K562 (cell line): ENCODE results near the gene ASIP. TPM values are rescaled to one million over a fixed set of nuclear protein-coding genes. Genes with fewer than 3 reads are reported as not detected.
"Not testable (repeated sequence)": the region's sequence is repeated elsewhere in the genome, so short reads cannot be mapped to it uniquely, and the experiment has no call there.

Experiments
- ATAC-seq: fragments of 200-7000 bp; cut with Tn5 transposase; 3 replicates; pipeline ENCODE4 v1.9.1; 2020; ENCODE audit warnings: moderate library complexity
- BruUV-seq: library from RNA; stranded (reverse); fragments of 400-500 nt; replicated peaks from 2 replicates; lab custom pipeline; 2021; lab: Mats Ljungman, UMichigan
- CTCF ChIA-PET: fragments of 300-600 bp; formaldehyde crosslinking; extraction: SDS; loops from one replicate; lab custom pipeline; 2021; ENCODE audit warnings: low intra/inter-chr PET ratio; lab: Yijun Ruan, JAX
- POLR2A ChIA-PET: fragments of 300-600, 350-650 bp; sonication (Branson Sonifier 250); formaldehyde crosslinking; extraction: SDS; loops from one replicate; lab custom pipeline; 2021; ENCODE audit warnings: antibody characterized with exemption, inconsistent platforms; lab: Yijun Ruan, JAX
- DNase-seq, 4 experiments: peaks; one replicate each; pipeline versions ENCODE4 v3.0.0 to v3.0.0-alpha.2; 2011 to 2018; ENCODE audit warnings: low spot score in 3 of 4, mixed read lengths in 3 of 4; ENCODE audit errors: extremely low read depth in 1 of 4
- FAIRE-seq: peaks from 2 replicates; lab custom pipeline; 2011; peaks lifted over from hg19 to GRCh38; lab: Jason Lieb, UNC
- H2AFZ ChIP-seq: 2 replicates; pipeline ENCODE4 v1.6.0; 2011; ENCODE audit warnings: low read depth, low read length, control low read depth, inconsistent platforms
- H3K27ac ChIP-seq: fragments of 200-600 bp; 3 replicates; pipeline ENCODE4 v1.8.0; 2011; ENCODE audit warnings: low read depth, mild to moderate bottlenecking, control low read depth, inconsistent platforms, low read length, moderate library complexity, mixed read lengths; ENCODE audit errors: extremely low read depth
- H3K27me3 ChIP-seq, 2 experiments: fragments of 300-600 bp in 1 of 2; 2 replicates in 1 of 2; 3 replicates in 1 of 2; pipeline versions ENCODE4 v1.6.0 to v1.8.0; 2011; ENCODE audit warnings: inconsistent platforms in 2 of 2, low read length in 2 of 2, mild to moderate bottlenecking in 1 of 2, mixed read lengths in 1 of 2, moderate library complexity in 1 of 2; ENCODE audit not compliant: control insufficient read depth in 2 of 2, insufficient read depth in 2 of 2
- H3K36me3 ChIP-seq: fragments of 300-600 bp; 3 replicates; pipeline ENCODE4 v1.8.0; 2011; ENCODE audit warnings: mild to moderate bottlenecking, low read length, inconsistent platforms; ENCODE audit not compliant: control insufficient read depth, insufficient read depth
- H3K4me1 ChIP-seq, 2 experiments: fragments of 200-600 bp in 1 of 2; replicated peaks in 1 of 2; 2 replicates in 1 of 2; 3 replicates in 1 of 2; pipeline versions ENCODE4 v1.5.1 to v1.8.0; 2011; ENCODE audit warnings: inconsistent platforms in 2 of 2, low read length in 2 of 2, mild to moderate bottlenecking in 1 of 2, mixed read lengths in 1 of 2, moderate library complexity in 1 of 2; ENCODE audit not compliant: control insufficient read depth in 2 of 2, insufficient read depth in 2 of 2
- H3K4me2 ChIP-seq: 2 replicates; pipeline ENCODE4 v1.6.1; 2011; ENCODE audit warnings: low read length, control low read depth, inconsistent platforms, mixed read lengths; ENCODE audit not compliant: insufficient read depth
- H3K4me3 ChIP-seq: fragments of 200-600 bp; sonication (generic), shearing (Covaris generic); 2 replicates; pipeline ENCODE4 v1.5.1; 2016; ENCODE audit warnings: control low read depth, inconsistent platforms
- H3K79me2 ChIP-seq: fragments of 200-600 bp; 3 replicates; pipeline ENCODE4 v1.8.0; 2011; ENCODE audit warnings: low read length, inconsistent platforms; ENCODE audit not compliant: control insufficient read depth, insufficient read depth
- H3K9ac ChIP-seq, 2 experiments: 2 replicates each; pipeline versions ENCODE4 v1.6.0 to v1.6.1; 2011; ENCODE audit warnings: low read depth in 2 of 2, low read length in 2 of 2, control low read depth in 1 of 2, inconsistent platforms in 1 of 2, mild to moderate bottlenecking in 1 of 2, mixed read lengths in 1 of 2; ENCODE audit not compliant: insufficient read depth in 1 of 2
- H3K9me1 ChIP-seq: one replicate; pipeline ENCODE4 v1.6.0; 2011; ENCODE audit warnings: inconsistent platforms, mild to moderate bottlenecking, low read length, moderate library complexity; ENCODE audit not compliant: control insufficient read depth, insufficient read depth
- H3K9me3 ChIP-seq: replicated peaks from 2 replicates; pipeline ENCODE4 v1.5.1; 2011; ENCODE audit warnings: low read depth, low read length, inconsistent platforms; ENCODE audit not compliant: control insufficient read depth, insufficient read depth
- H4K20me1 ChIP-seq: replicated peaks from 2 replicates; pipeline ENCODE4 v1.6.1; 2011; ENCODE audit warnings: low read length, inconsistent platforms, mixed read lengths; ENCODE audit not compliant: control insufficient read depth, insufficient read depth
- ATF1 ChIP-seq, 2 experiments: fragments of 450-650 bp in 1 of 2; IDR thresholded peaks; 2 replicates each; pipeline ENCODE4 v1.6.1; 2016; ENCODE audit warnings: missing compliant biosample characterization in 1 of 2, missing genetic modification characterization in 1 of 2
- CTCF ChIP-seq, 3 experiments: IDR thresholded peaks in 2 of 3; conservative IDR thresholded peaks in 1 of 3; 2 replicates each; pipeline ENCODE4 v1.5.1; 2011 to 2012; ENCODE audit warnings: low read length in 3 of 3, mild to moderate bottlenecking in 3 of 3, control low read depth in 2 of 3, improper control_type of control experiment in 1 of 3, inconsistent platforms in 1 of 3, low read depth in 1 of 3, mixed read lengths in 1 of 3, moderate library complexity in 1 of 3; ENCODE audit not compliant: insufficient read depth in 2 of 3
- L3MBTL2 ChIP-seq: fragments of 450-650 bp; IDR thresholded peaks from 2 replicates; pipeline ENCODE4 v1.6.1; 2016; ENCODE audit warnings: mild to moderate bottlenecking, moderate library complexity
- RAD21 ChIP-seq, 2 experiments: fragments of 250-450 bp in 1 of 2; fragments of 450-650 bp in 1 of 2; sonication (Bioruptor Pico) in 1 of 2; formaldehyde crosslinking in 1 of 2; IDR thresholded peaks in 1 of 2; conservative IDR thresholded peaks in 1 of 2; 2 replicates each; pipeline versions ENCODE4 v1.4.0 to v1.8.0; 2020 to 2022; ENCODE audit warnings: mild to moderate bottlenecking in 2 of 2, moderate library complexity in 1 of 2
- RB1 ChIP-seq: fragments of 450-650 bp; IDR thresholded peaks from 2 replicates; pipeline ENCODE4 v1.6.1; 2017; ENCODE audit warnings: low read depth, mild to moderate bottlenecking
- REST ChIP-seq, 2 experiments: fragments of 450-650 bp; formaldehyde crosslinking in 1 of 2; IDR thresholded peaks; 2 replicates each; pipeline versions ENCODE4 v1.4.0 to v1.6.1; 2014 to 2020; ENCODE audit warnings: mild to moderate bottlenecking in 2 of 2, borderline replicate concordance in 1 of 2, low read depth in 1 of 2
- WGBS: fragments of 100-300 bp; shearing (Covaris generic); methylation state at CpG from one replicate; pipeline ENCODE4 v1.1.6; 2016; ENCODE audit warnings: low coverage, mixed read lengths; ENCODE audit not compliant: insufficient coverage; ENCODE audit errors: missing lambda C conversion rate; 5-methylcytosine and 5-hydroxymethylcytosine counted together
- in situ Hi-C: fragments of 300-500 bp; cut with MboI; formaldehyde crosslinking; loops from 4 replicates; pipeline ENCODE4 v1.15.0; 2018; ENCODE audit warnings: inconsistent platforms, mixed read lengths
- intact Hi-C: fragments of 100-400 bp; cut with micrococcal nuclease; formaldehyde crosslinking; loops from 2 replicates; pipeline ENCODE4 v1.14.2; 2022
- polyA plus RNA-seq, 8 experiments: library from polyadenylated mRNA; depleted of rRNA in 4 of 8; stranded (reverse) in 5 of 8; unstranded in 3 of 8; fragments of >200 nt; fragmentation: Nextera tagmentation in 2 of 8; fragmentation: Illumina TruSeq in 1 of 8; extraction: Ambion mirVana in 2 of 8; extraction: Trizol in 1 of 8; gene quantifications; 2 replicates each; pipeline versions ENCODE4 v1.2.1 to v1.2.3, GENCODE V29; 2011 to 2014; ENCODE audit warnings: inconsistent platforms in 1 of 8, missing spikeins in 1 of 8
- total RNA-seq, 7 experiments: library from RNA; depleted of rRNA in 6 of 7; stranded (reverse); fragments of >200 nt in 6 of 7; fragmentation: Illumina TruSeq in 2 of 7; extraction: Trizol in 2 of 7; gene quantifications; 2 replicates each; pipeline versions ENCODE4 v1.2.1 to v1.2.3, GENCODE V29; 2011 to 2021; ENCODE audit warnings: low replicate concordance in 1 of 7

ASIP gene
- total and polyA plus RNA-seq, 9 of the 15 experiments (the other 6 are each of a cell fraction or from before 2014, with no cell fraction given) = not detected

DNA sequence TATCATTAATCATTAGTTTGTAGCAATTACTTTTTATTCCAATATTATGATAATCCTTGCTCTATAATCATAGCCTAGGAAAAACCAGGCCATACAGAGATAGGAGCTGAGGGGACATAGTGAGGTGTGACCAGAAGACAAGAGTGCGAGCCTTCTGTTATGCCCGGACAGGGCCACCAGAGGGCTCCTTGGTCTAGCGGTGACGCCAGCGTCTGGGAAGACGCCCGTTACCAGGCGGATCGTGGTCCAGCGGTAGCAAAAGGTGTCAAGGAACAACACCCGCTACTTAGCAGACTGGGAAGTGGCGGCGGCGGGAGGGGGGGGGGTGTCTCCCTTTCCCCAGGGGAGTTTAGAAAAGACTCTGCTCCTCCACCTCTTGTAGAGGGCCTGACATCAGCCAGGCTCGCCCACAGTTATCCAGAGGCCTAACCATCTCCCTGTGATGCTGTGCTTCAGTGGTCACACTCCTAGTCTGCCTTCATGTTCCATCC is 57.1 kb downstream of the ASIP start:
- not testable (repeated sequence) for H2AFZ ChIP-seq

More for the DNA sequence above, 57.1 kb downstream of the ASIP start:
- Histone ChIP-seq H3K79me2 (peaks cover 82% of the 10 kb centered on the region), H3K36me3 (peaks cover 71% of the 10 kb centered on the region; the same call in 2 of the 3 replicates), H3K4me1 (peaks cover 22 to 33% of the 10 kb centered on the region in 2 experiments)
- DNase-seq; H3K27me3 ChIP-seq; ATAC-seq; intact Hi-C loops; FAIRE-seq; H3K9ac ChIP-seq; H3K4me2 ChIP-seq; BruUV-seq; H3K27ac ChIP-seq; H3K9me3 ChIP-seq; H4K20me1 ChIP-seq; in situ Hi-C loops; H3K4me3 ChIP-seq; POLR2A ChIA-PET; H3K9me1 ChIP-seq; TF ChIP-seq ATF1 (CRISPR knock-in tag; IDR thresholded peaks at IDR 0.05); REST (CRISPR knock-in tag; IDR thresholded peaks at IDR 0.05; ENCODE audit: low read depth): not testable (repeated sequence)
- CTCF ChIA-PET = interaction anchor here (0.6 kb wide), 1 partner anchor 179 kb away, joined by 3 read pairs; no protein-coding TSS in a partner anchor
- 31% methylated on average over 5 of the region's 15 CpGs for WGBS
- TF ChIP-seq RB1 (peak; percentile 30; the same call in 1 of the 2 replicates), CTCF (IDR thresholded peaks at IDR 0.05 in 2 of 3, conservative IDR thresholded peaks at IDR 0.05 in 1 of 3; ENCODE audit: insufficient read depth in 2 of 3, low read depth in 1 of 3, low read length in 3 of 3) (0 out of 6 replicates have a peak, but pooled peaks of 1 of the 3 experiments have one; percentile 24), ATF1 (tag; IDR thresholded peaks at IDR 0.05) (0 out of 2 replicates have a peak, but pooled peaks have one; percentile 37), REST (IDR thresholded peaks at IDR 0.05; ENCODE audit: borderline replicate concordance) (peak; percentile 19; the same call in 1 of the 2 replicates), RAD21 (CRISPR knock-in tag; conservative IDR thresholded peaks at IDR 0.05 in 1 of 2, IDR thresholded peaks at IDR 0.05 in 1 of 2) (peak; percentile 32 to 53; a peak in 3 of 4 replicates), L3MBTL2 (0 out of 2 replicates have a peak, but pooled peaks have one; percentile 14)
